ENCODE results near the gene PHACTR1.

The PHACTR1 gene

GRCh38 chr6:13146442-13146841 lies 429.9 kb downstream of the PHACTR1 start:
- ATAC-seq = no peak
- TF ChIP-seq ZNF565 (CRISPR knock-in tag; conservative IDR thresholded peaks at IDR 0.05; ENCODE audit: low read depth) (no peak), ZNF8 (CRISPR knock-in tag; IDR thresholded peaks at IDR 0.05) (no peak), RARB (CRISPR knock-in tag; IDR thresholded peaks at IDR 0.05) (no peak), ARNTL (CRISPR knock-in tag; IDR thresholded peaks at IDR 0.05; ENCODE audit: borderline replicate concordance, low read depth) (no peak), CSRNP3 (CRISPR knock-in tag; IDR thresholded peaks at IDR 0.05) (no peak), GLIS3 (CRISPR knock-in tag; IDR thresholded peaks at IDR 0.05) (no peak), ZNF70 (CRISPR knock-in tag; IDR thresholded peaks at IDR 0.05) (no peak), POU6F1 (CRISPR knock-in tag; IDR thresholded peaks at IDR 0.05; ENCODE audit: borderline replicate concordance, low read depth) (no peak)

GRCh38 chr6:13147376-13147775 lies 430.8 kb downstream of the PHACTR1 start:
- no peak for ATAC-seq
- TF ChIP-seq ISL1 (CRISPR knock-in tag; IDR thresholded peaks at IDR 0.05) (no peak), ZNF70 (CRISPR knock-in tag; IDR thresholded peaks at IDR 0.05) (no peak), BACH2 (CRISPR knock-in tag; IDR thresholded peaks at IDR 0.05; ENCODE audit: borderline replicate concordance) (no peak), CSRNP3 (CRISPR knock-in tag; IDR thresholded peaks at IDR 0.05) (no peak), OSR1 (CRISPR knock-in tag; IDR thresholded peaks at IDR 0.05) (no peak), TOX (CRISPR knock-in tag; IDR thresholded peaks at IDR 0.05; ENCODE audit: borderline replicate concordance) (no peak), ESRRG (CRISPR knock-in tag; IDR thresholded peaks at IDR 0.05) (no peak), ZFP30 (CRISPR knock-in tag; IDR thresholded peaks at IDR 0.05) (no peak), ARNTL (CRISPR knock-in tag; IDR thresholded peaks at IDR 0.05; ENCODE audit: borderline replicate concordance, low read depth) (no peak), SNAI2 (CRISPR knock-in tag; IDR thresholded peaks at IDR 0.05) (no peak), RARB (CRISPR knock-in tag; IDR thresholded peaks at IDR 0.05) (no peak), TCF4 (CRISPR knock-in tag; IDR thresholded peaks at IDR 0.05; ENCODE audit: borderline replicate concordance) (no peak), CSDC2 (CRISPR knock-in tag; IDR thresholded peaks at IDR 0.05) (no peak), TSHZ2 (CRISPR knock-in tag; IDR thresholded peaks at IDR 0.05) (no peak), CREB5 (CRISPR knock-in tag; IDR thresholded peaks at IDR 0.05; ENCODE audit: low read depth) (no peak), PPARA (CRISPR knock-in tag; IDR thresholded peaks at IDR 0.05; ENCODE audit: borderline replicate concordance) (no peak)

GRCh38 chr6:13147782-13148181 lies 431.2 kb downstream of the PHACTR1 start:
- no peak for ATAC-seq
- TF ChIP-seq BACH2 (CRISPR knock-in tag; IDR thresholded peaks at IDR 0.05; ENCODE audit: borderline replicate concordance) (no peak), ZNF565 (CRISPR knock-in tag; conservative IDR thresholded peaks at IDR 0.05; ENCODE audit: low read depth) (no peak), SNAI2 (CRISPR knock-in tag; IDR thresholded peaks at IDR 0.05) (no peak), RARB (CRISPR knock-in tag; IDR thresholded peaks at IDR 0.05) (no peak), ZFP30 (CRISPR knock-in tag; IDR thresholded peaks at IDR 0.05) (no peak), CSDC2 (CRISPR knock-in tag; IDR thresholded peaks at IDR 0.05) (no peak), OSR1 (CRISPR knock-in tag; IDR thresholded peaks at IDR 0.05) (no peak), ZNF8 (CRISPR knock-in tag; IDR thresholded peaks at IDR 0.05) (no peak), CSRNP3 (CRISPR knock-in tag; IDR thresholded peaks at IDR 0.05) (no peak), TCF4 (CRISPR knock-in tag; IDR thresholded peaks at IDR 0.05; ENCODE audit: borderline replicate concordance) (no peak), POU6F1 (CRISPR knock-in tag; IDR thresholded peaks at IDR 0.05; ENCODE audit: borderline replicate concordance, low read depth) (no peak), ISL1 (CRISPR knock-in tag; IDR thresholded peaks at IDR 0.05) (no peak)

Data from SK-N-SH treated with all-trans-retinoic acid at 6 μM for 48 hours (cell line).